ENCODE results near the gene LAD1.
A peak's percentile ranks its signal among the peaks of the same experiment; 100 is the strongest.

Gene LAD1

DNA sequence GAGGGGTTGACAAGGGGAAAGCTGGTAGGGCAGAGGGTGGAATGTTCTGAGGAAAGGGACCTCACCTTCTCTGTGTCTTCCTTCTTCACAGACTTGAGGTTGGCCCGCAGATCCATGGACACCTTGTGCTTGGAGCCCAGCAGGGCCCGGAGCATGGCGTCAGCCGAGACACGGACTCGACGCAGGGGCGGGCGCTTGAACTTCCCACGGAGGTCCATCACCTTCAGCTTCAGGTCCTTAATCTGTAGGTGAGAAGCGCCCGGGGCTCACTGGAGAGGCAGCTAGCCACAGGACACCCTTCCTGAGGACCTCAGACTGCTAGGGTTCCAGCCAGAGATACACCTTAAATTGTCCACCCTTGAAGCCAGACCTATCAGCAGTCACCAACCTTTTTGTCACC lies 12.2 kb upstream of the LAD1 start:
- TF ChIP-seq CTCF (conservative IDR thresholded peaks at IDR 0.05; ENCODE audit: low read depth) = no peak
- POLR2A ChIA-PET (ENCODE audit: low non-redundant PET) = interaction anchor here (0.8 kb wide), 1 partner anchor 8 kb away, joined by 4 read pairs; no protein-coding TSS in a partner anchor
- DNase-seq (ENCODE audit: low spot score) = no peak
- CTCF ChIA-PET = interaction anchor here (0.6 to 2.8 kb wide), 5 partner anchors 10 to 140 kb away, joined by 4 to 8 read pairs (median 5); no protein-coding TSS in a partner anchor
- H3K27ac ChIP-seq = no peak overlapping the region

- DNase-seq (ENCODE audit: low spot score) = no peak
Measured at GRCh38 chr1:201409440-201409839, 10.3 kb upstream of the LAD1 start.

GRCh38 chr1:201408834-201409200 lies 9.7 kb upstream of the LAD1 start:
- TF ChIP-seq CTCF (conservative IDR thresholded peaks at IDR 0.05; ENCODE audit: low read depth) = no peak
- H3K27ac ChIP-seq = no peak overlapping the region
- POLR2A ChIA-PET (ENCODE audit: low non-redundant PET) = interaction anchor here (0.8 to 1.2 kb wide), 3 partner anchors 9 to 25 kb away, joined by 3 to 4 read pairs (median 3); no protein-coding TSS in a partner anchor
- CTCF ChIA-PET = interaction anchor here (0.6 to 2.9 kb wide), 13 partner anchors 9 to 872 kb away, joined by 3 to 14 read pairs (median 5); partner anchors contain the start of gene LAD1
- DNase-seq (ENCODE audit: low spot score) = no peak

More at GRCh38 chr1:201409440-201409839, 10.3 kb upstream of the LAD1 start:
- CTCF ChIA-PET = interaction anchor here (0.6 to 2.9 kb wide), 10 partner anchors 8 to 131 kb away, joined by 3 to 14 read pairs (median 7); partner anchors contain the start of gene LAD1
- POLR2A ChIA-PET (ENCODE audit: low non-redundant PET) = interaction anchor here (0.8 to 1.2 kb wide), 2 partner anchors 10 to 25 kb away, joined by 3 to 4 read pairs; no protein-coding TSS in a partner anchor
- no peak overlapping the region for H3K27ac ChIP-seq
- TF ChIP-seq CTCF (conservative IDR thresholded peaks at IDR 0.05; ENCODE audit: low read depth) = no peak

GRCh38 chr1:201408176-201408833 lies 9.2 kb upstream of the LAD1 start:
- H3K27ac ChIP-seq = no peak overlapping the region
- POLR2A ChIA-PET (ENCODE audit: low non-redundant PET) = interaction anchor here (0.8 to 1.2 kb wide), 2 partner anchors 11 to 24 kb away, joined by 3 to 4 read pairs; no protein-coding TSS in a partner anchor
- DNase-seq (ENCODE audit: low spot score) = peak; percentile 87
- CTCF ChIA-PET = interaction anchor here (0.6 to 2.9 kb wide), 13 partner anchors 9 to 871 kb away, joined by 3 to 14 read pairs (median 3); partner anchors contain the start of gene LAD1
- TF ChIP-seq CTCF (conservative IDR thresholded peaks at IDR 0.05; ENCODE audit: low read depth) = peak; percentile 96

- CTCF ChIA-PET = interaction anchor here (0.5 to 2.6 kb wide), 6 partner anchors 9 to 167 kb away, joined by 3 to 11 read pairs (median 4); no protein-coding TSS in a partner anchor
- POLR2A ChIA-PET (ENCODE audit: low non-redundant PET) = no interaction called here
- no peak for DNase-seq (ENCODE audit: low spot score)
- H3K27ac ChIP-seq = peak overlapping the region; percentile 23
- TF ChIP-seq CTCF (conservative IDR thresholded peaks at IDR 0.05; ENCODE audit: low read depth) = no peak
Measured at GRCh38 chr1:201406831-201407406, 7.8 kb upstream of the LAD1 start.

GRCh38 chr1:201405484-201405831 lies 6.3 kb upstream of the LAD1 start:
- ChIA-PET CTCF (interaction anchor here (0.6 to 1.2 kb wide), 7 partner anchors 20 to 167 kb away, joined by 3 to 8 read pairs (median 4); no protein-coding TSS in a partner anchor), POLR2A (ENCODE audit: low non-redundant PET) (no interaction called here)
- no peak for TF ChIP-seq CTCF (conservative IDR thresholded peaks at IDR 0.05; ENCODE audit: low read depth)
- H3K27ac ChIP-seq = no peak overlapping the region
- no peak for DNase-seq (ENCODE audit: low spot score)
